ENCODE measurements around the gene IL17RE.
"Not testable (repeated sequence)": the region's sequence is repeated elsewhere in the genome, so short reads cannot be mapped to it uniquely, and the experiment has no call there.

IL17RE gene, protein sequence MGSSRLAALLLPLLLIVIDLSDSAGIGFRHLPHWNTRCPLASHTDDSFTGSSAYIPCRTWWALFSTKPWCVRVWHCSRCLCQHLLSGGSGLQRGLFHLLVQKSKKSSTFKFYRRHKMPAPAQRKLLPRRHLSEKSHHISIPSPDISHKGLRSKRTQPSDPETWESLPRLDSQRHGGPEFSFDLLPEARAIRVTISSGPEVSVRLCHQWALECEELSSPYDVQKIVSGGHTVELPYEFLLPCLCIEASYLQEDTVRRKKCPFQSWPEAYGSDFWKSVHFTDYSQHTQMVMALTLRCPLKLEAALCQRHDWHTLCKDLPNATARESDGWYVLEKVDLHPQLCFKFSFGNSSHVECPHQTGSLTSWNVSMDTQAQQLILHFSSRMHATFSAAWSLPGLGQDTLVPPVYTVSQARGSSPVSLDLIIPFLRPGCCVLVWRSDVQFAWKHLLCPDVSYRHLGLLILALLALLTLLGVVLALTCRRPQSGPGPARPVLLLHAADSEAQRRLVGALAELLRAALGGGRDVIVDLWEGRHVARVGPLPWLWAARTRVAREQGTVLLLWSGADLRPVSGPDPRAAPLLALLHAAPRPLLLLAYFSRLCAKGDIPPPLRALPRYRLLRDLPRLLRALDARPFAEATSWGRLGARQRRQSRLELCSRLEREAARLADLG

DNA sequence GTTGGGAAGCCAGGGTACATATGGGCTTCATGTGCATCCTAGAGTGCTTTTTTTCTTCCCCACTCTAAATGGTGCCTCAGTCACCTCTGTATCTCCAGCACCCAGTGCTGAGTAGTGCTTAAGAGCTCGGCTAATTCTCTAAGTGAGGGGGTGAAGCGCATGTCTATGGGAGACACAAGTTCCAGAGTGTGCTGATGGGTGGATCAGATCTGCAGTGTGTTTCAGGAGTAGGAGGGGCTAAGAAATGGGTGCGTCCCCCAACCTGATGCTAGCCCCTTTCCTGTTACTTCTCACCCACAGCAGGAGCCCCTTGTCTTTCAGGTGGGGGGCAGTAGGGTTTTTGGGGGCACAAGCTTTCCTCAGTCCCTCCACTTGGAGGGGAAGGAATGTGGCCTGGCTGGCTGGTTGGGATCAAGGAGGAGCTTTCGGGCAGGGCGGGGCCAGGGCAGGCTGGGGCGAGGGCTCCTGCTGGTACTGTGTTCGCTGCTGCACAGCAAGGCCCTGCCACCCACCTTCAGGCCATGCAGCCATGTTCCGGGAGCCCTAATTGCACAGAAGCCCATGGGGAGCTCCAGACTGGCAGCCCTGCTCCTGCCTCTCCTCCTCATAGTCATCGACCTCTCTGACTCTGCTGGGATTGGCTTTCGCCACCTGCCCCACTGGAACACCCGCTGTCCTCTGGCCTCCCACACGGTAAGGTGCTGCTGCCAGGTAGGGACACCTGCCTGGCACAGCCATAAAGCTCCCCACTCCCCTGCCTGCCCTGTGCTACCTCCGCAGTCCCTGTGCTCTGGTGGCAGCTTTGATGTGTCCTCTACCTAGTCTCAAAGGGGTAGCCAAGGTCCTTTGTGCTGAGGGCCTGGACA, at the start of gene IL17RE:
IL17RE (plus strand) TSS at position 477 of the 866 bp plus-strand sequence; CDS start at position 562, 85 bp downstream.
- no peak for DNase-seq (ENCODE audit: low read depth, low spot score)

DNA sequence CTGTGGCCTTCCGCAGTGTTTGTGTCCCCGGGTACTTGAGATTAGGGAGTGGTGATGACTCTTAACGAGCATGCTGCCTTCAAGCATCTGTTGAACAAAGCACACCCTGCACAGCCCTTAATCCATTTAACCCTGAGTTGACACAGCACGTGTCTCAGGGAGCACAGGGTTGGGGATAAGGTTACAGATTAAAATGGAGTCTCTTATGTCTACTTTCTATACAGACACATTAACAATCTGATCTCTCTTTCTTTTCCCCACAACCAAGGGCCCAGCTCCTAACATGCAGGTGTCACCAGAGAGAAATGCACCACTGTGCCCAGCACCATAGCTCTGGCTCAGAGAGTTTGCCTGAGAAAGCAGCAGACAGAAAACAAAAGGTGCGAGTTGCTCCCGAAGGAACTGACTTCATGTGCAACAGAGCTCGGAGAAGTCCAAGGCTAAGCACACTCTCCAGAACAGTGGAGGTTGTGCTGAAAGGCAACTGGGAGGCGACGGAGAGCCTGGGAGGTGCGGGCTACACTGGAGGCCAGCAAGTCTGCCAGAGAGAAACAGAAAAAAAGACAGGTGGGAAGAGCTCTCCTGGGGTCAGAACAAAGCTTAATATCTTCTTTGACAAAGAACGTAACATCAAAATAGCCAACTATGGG, 48.2 kb upstream of the IL17RE start:
- not testable (repeated sequence) for DNase-seq (ENCODE audit: low read depth, low spot score)

DNA sequence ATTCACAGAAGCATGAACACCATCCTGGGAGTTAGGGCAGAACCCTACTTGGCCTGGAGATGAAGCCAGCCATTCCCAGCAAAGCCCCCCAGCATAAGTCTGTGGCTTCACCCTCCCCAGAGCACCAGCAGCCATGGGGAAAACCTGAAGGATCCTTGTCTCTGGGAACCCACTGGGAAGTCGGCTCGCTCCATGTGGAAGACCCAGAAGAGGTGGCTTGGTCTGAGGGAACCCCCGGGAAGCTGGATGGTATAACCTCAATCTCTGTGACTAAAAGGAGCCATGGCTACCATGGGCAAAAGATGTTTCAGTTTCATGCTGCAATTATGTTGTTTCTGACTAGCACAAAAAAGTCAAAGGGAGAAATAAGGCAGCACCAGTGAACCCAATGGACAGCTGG, 47.1 kb upstream of the IL17RE start:
- DNase-seq (ENCODE audit: low read depth, low spot score) = no peak

DNA sequence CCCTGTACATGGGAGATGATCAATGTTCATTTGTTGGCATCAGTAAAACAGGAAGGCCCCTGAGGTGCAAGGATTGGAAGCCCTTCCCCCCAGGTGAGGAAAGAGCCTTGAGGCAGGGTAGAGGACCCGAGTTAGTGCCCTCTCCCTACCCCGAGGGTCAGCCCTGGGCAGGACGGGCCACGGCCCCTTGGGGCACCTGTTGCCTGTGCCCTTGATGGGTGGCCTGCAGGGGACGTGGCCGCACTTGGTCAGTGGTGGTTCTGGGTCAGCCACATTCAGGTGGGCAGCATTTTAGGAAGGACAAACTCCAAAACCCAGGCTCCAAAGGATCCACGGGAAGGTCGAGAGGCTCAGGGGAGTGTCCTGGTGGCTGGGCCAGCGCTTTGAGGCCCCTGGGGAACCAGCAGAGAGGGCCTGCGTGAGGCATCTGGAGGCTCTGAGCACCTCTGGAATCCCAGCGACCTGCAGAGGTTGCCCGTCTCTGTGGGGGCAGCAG, 43.1 kb upstream of the IL17RE start:
- no peak for DNase-seq (ENCODE audit: low read depth, low spot score)

DNA sequence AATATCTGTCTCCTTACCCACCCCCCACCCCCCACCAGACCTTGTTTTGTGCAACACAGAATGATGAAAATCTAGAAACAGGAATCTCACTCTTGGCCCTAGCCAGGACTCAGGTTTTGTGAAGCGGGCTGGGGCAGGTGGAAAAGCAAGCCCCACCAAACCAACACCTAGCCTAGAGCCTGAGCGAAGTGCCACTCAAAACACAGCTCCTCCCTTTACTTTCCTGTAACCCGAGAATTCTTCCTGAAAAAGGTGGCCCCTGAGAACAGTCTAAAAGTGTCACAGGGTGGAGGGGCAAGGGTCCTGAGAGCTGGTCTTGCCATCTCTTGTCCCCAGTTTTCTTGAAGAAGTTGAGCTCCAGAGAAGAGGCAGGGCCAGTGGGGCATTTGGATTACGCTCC, 41.4 kb upstream of the IL17RE start:
- no peak for DNase-seq (ENCODE audit: low read depth, low spot score)

DNA sequence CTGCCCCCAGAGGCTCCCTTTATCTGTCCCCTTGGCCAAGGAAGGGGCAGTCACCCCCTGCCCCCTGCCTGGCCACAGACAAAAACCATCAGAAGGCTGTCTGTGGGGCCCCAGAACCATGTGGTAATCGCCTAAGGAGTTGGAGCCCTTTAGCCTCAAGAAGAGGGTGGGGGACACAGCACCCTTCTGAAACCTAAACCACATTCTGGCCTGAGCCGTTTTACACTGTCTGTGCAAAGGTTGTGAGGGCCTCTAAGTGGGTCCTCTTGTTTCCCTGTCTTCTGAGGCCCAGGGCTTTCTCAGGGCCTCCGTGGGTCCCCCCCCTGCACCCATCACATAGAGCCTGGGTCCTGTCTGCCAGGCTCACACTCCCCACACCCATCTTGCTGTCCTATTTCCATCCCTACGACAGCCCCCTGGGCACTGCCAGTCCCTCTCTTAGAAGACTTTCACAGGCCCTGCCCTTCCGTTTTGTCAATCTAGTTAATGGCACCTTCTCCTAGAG, 41.0 kb upstream of the IL17RE start:
- no peak for DNase-seq (ENCODE audit: low read depth, low spot score)

DNA sequence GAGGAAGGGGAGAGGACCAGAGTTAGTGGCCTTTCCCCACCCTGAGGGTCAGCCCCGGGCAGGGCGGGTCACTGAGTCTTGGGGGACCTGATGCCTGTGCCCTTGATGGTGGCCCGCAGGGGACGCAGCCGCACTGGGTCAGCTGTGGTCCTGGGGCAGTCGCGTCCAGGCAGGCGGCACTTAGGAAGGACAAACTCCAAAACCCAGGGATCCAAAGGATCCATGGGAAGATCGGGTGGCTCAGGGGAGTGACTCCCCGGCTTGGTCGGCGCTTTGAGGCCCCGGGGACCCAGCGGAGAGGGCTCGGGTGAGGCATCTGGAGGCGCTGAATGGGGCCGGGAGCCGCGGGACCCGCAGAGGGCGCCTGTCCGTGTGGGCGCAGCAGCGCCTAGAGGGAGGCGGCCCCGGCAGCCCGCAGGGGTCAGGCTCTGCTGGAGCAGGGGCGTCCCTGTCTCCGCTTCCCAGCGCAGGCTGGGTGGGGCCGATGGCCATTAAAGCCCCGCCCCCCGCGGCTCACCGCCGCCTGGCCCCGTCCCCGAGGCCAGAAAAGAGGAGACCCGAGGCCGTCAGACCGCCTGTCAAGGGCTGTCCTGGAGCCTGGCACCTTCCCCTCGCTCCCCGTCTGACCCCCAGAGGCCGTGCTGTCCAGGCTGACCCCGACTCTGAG, 40.1 kb upstream of the IL17RE start:
- no peak for DNase-seq (ENCODE audit: low read depth, low spot score)

DNA sequence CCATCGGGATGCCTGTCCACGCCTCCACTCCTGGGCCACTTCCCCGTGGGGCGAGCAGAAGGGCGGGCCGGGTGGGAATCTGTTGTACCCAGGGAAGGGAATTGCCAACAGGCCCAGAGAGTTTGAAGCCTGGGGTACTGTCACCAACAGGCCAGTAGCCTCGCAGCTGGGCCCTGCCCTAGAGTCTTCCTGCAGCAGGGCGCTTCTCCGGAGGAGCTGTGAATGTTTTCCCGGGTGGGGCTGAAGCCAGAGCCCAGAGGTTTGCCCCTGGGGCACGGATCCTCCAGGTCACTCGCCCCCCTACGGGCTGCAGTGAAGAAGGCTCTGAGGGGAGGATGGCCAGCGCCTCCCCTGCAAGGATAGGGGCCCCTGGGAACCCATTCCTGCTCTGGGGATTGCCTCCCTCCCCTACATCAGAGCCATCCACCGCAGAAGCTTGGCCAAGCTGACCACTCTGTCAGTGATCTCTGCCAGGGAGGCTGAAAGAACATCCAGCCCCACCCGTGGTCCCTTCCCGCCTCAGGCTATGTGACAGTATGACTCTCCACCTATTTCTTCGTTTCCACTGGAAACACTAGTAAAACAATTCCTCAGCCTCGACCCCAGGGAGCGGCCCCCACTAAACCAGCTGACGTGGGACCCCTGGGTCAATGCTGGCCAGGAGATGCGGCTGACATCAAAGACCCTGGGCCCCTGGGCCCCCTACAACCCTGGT, 39.4 kb upstream of the IL17RE start:
- no peak for DNase-seq (ENCODE audit: low read depth, low spot score)

DNA sequence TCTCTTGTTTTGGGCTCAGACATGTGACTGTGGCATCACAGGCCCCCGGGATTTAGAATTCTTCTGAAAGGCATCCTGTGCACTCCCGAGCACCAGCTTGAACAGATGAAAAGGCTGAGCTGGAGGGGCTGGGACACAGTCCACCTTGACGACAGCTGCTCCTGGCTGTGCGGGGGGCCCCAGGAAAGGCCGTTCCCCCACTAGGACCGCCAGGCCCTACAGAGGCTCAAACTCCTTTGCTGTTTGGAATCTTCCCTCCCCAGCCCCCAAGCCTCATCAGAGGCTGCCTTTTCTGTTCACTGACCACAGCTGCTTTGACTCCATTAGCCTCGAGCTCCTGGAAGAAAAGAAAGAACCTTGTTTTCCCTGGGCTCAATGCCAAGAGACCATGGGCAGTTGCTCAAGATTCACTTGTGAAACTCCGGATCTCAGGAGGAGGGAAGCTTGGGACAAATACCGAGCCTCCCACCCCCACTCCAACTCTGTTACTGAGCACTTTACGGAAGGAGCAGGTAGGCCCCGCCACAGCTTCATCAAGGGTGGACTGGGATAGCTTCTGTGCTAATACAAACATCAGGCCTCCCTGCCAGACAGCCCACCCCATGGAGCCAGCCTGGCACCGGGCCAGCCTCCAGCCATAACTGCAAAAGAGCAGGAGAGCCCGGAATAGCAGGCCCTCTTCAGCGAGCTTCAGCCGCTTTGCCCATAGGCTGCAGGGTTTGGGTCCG, 38.3 kb upstream of the IL17RE start:
- DNase-seq (ENCODE audit: low read depth, low spot score) = no peak

DNA sequence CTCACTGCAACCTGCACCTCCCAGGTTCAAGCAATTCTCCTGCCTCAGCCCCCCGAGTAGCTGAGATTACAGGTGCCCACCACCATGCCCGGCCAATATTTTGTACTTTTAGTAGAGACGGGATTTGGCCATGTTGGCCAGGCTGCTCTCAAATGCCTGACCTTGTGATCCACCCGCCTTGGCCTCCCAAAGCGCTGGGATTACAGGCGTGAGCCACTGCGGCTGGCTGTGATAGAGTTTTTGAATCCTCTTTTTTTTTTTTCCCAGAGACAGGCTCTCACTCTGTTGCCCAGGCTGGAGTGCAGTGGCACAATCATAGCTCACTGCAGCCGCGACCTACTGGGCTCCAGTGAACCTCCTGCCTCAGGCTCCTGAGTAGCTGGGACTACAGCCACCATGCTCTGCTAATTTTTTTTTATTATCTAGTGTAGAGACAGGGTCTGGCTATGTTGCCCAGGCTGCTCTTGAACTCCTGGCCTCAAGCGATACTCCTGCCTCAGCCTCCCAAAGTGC, 37.5 kb upstream of the IL17RE start:
- DNase-seq (ENCODE audit: low read depth, low spot score) = not testable (repeated sequence)

DNA sequence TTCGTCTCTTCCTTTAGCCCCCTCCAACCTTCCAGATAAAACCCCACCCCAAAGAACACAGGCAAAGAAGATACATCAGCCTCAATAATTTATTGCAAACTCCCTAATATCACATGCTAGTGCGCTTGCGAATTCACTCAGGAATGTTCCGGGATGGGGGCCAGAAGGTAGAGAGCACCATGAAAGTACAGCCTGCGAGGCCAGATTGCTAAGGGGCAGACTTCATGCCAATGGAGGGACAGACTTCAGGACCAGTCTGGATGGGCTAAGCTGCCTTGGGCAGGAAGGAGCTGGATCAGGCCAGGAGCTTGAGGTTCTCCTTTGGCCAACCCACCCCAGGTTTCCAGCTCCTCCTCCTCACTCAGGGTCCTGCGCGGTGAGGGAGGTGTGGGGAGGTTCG, 36.0 kb upstream of the IL17RE start:
- no peak for DNase-seq (ENCODE audit: low read depth, low spot score)

DNA sequence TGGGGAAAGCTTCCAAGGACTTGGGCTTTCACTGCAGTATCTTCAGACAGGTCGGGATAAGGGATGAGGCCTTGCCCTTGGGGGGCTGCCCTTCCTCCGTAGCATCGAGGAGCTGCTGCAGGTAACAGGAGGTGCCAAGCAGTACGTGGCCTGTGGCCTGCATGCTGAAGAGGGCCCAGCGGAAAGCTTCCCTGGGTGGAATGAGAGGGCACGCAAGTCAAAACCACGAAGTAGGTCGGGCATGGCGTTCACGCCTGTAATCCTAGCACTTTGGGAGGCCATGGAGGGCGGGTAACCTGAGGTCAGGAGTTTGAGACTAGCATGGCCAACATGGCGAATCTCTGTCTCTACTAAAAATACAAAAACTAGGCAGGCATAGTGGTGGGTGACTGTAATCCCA, 35.5 kb upstream of the IL17RE start:
- DNase-seq (ENCODE audit: low read depth, low spot score) = no peak

DNA sequence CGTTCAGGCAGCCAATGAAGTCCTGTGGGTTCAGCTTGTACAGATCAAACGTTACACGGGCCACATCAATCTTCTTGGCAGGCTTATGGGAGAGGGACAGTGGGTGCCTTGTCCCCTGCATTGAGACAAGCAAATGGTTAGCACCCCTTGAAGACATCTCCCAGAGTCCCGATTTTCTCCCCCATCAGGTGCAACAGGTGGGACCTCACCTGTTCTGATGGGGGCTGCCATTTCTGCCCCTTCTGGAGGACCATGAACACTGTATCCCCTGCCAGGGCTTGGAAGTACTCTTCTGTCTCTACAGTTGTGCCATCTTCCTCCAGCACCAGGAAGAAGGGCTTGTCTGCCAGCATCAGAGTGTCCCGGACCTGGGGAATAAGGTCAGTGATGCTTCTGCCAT, 32.7 kb upstream of the IL17RE start:
- DNase-seq (ENCODE audit: low read depth, low spot score) = no peak

DNA sequence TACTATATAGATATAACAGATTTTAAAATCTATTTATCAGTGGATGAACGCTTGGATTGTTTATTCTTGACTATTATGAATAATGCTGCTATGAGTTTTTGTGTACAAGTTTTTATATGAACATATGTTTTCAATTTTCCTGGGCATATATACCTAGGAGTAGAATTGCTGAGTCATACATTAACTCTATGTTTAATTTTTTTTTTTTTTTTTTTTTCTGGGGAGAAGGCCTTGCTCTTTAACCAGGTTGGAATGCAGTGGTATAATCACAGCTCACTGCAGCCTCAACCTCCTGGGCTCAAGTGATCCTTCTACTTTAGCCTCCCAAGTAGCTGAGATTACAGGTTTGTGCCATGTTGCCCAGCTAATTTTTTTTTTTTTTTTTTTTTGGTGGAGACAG, 31.7 kb upstream of the IL17RE start:
- no peak for DNase-seq (ENCODE audit: low read depth, low spot score)

DNA sequence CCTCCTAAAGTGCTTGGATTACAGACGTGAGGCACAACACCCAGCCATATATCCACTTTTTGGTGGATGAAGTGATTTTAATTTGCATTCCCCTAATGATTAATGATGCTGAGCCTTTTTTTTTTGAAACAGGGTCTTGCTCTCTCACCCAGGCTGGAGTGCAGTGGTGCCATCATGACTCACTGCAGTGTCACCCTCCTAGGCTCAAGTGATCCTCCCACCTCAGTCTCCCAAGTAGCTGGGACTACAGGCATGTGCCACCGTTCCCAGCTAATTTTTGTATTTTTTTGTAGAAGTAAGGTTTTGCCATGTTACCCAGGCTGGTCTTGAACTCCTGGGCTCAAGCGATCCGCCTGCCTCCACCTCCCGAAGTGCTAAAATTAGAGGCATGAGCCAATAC, 30.6 kb upstream of the IL17RE start:
- not testable (repeated sequence) for DNase-seq (ENCODE audit: low read depth, low spot score)

DNA sequence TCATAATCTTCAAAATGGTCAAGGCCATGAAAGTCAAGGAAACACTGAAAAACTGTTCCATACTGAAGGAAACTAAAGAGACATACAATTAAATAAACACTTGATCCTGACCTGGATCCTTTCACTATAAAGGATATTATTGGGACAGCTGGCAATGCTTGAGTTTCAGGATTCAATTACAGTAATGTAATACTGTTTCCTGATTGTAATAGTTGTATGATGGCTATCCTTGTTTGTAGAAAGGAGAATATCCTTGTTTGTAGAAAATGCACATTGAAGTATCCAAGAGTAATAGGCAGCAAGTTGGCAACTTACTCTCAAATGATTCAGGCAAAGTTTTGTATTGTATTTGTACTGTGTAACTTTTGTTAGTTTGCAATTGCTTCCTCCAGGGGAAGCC, 27.2 kb upstream of the IL17RE start:
- DNase-seq (ENCODE audit: low read depth, low spot score) = no peak

DNA sequence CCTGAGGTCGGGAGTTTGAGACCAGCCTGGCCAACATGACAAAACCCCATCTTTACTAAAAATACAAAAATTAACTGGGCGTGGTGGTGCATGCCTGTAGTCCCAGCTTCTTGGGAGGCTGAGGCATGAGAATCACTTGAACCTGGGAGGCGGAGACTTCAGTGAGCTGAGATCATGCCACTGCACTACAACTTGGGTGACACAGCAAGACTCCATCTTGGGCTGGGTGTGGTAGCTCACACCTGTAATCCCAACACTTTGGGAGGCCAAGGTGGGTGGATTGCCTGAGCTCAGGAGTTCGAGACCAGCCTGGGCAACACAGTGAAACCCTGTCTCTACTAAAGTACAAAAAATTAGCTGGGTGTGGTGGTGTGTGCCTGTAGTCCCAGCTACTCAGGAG, 26.4 kb upstream of the IL17RE start:
- DNase-seq (ENCODE audit: low read depth, low spot score) = not testable (repeated sequence)

DNA sequence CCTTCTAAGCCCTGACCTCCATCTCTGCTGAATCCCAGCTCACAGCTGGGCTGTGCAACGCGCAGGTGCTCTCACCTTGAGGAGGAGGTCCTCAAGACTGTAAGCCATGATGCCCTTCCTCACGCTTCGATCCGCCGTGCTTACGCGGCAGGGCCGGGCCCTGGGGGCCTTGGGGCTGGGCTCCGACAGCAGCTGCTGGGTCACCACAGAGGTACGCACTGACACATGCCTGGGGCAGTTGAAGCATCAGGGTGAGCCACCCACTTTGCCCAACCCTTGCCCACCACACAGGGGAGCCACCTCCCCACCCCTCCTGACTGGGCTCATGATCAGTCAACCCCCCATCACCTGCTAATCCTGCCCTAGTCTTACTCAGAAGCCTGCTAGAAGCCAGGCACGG, 25.7 kb upstream of the IL17RE start:
- no peak for DNase-seq (ENCODE audit: low read depth, low spot score)

DNA sequence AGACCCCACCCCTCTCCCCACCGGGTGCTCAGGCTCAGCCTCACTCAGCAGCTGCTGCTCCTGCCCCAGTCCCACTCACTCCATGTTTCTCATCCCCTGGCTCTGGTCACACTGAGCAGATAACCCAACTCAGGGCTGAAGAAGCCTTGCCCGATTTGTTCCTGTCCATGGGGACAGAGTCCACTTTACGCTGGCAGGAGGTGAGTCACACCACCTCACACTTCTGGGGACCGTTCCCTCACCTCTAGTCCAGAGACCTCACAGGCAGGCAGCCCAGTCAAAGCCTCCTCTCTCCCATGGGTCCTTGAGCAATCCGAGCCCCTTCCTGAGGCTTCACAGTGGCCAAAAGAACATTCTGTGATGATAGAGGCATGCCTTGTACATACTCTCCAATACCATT, 23.9 kb upstream of the IL17RE start:
- DNase-seq (ENCODE audit: low read depth, low spot score) = no peak
